NCI-H2196 treated with DMSO at 0.1 percent for 48 hours (cell line): ENCODE results near the gene SLC27A2.
A peak's percentile ranks its signal among the peaks of the same experiment; 100 is the strongest.

Experiments
- DNase-seq: peaks from one replicate; lab custom pipeline; 2025; ENCODE audit not compliant: unreplicated experiment; lab: John Stamatoyannopoulos, UW

SLC27A2 gene

GRCh38 chr15:50190166-50190570 is 8.2 kb downstream of the SLC27A2 start:
- no peak for DNase-seq

- DNase-seq, result no peak
Observed at GRCh38 chr15:50190723-50191122, 8.7 kb downstream of the SLC27A2 start.

- no peak for DNase-seq
Observed at GRCh38 chr15:50192164-50192563, 10.2 kb downstream of the SLC27A2 start.

- no peak for DNase-seq
Observed at GRCh38 chr15:50192926-50193620, 11.1 kb downstream of the SLC27A2 start.

- no peak for DNase-seq
Observed at GRCh38 chr15:50202003-50202402, 20.0 kb downstream of the SLC27A2 start.

- DNase-seq, result no peak
Observed at GRCh38 chr15:50206020-50206419, 24.0 kb downstream of the SLC27A2 start.

GRCh38 chr15:50209809-50210208 is 27.8 kb downstream of the SLC27A2 start:
- no peak for DNase-seq

- DNase-seq, result no peak
Observed at GRCh38 chr15:50210462-50211157, 28.6 kb downstream of the SLC27A2 start.

GRCh38 chr15:50218291-50218690 is 36.3 kb downstream of the SLC27A2 start:
- DNase-seq, result no peak

- no peak for DNase-seq
Observed at GRCh38 chr15:50218691-50219090, 36.7 kb downstream of the SLC27A2 start.

GRCh38 chr15:50219820-50220219 is 37.8 kb downstream of the SLC27A2 start:
- peak; percentile 40 for DNase-seq

- DNase-seq, result no peak
Observed at GRCh38 chr15:50222181-50222580, 40.2 kb downstream of the SLC27A2 start.

GRCh38 chr15:50224606-50225005 is 42.6 kb downstream of the SLC27A2 start:
- DNase-seq, result no peak

GRCh38 chr15:50225057-50225456 is 43.1 kb downstream of the SLC27A2 start:
- DNase-seq, result no peak

- no peak for DNase-seq
Observed at GRCh38 chr15:50225938-50226337, 43.9 kb downstream of the SLC27A2 start.

- DNase-seq, result no peak
Observed at GRCh38 chr15:50227076-50227475, 45.1 kb downstream of the SLC27A2 start.

- no peak for DNase-seq
Observed at GRCh38 chr15:50228866-50229265, 46.9 kb downstream of the SLC27A2 start.

GRCh38 chr15:50229336-50229735 is 47.3 kb downstream of the SLC27A2 start:
- DNase-seq, result no peak

GRCh38 chr15:50231761-50232160 is 49.8 kb downstream of the SLC27A2 start:
- DNase-seq, result no peak

- no peak for DNase-seq
Observed at GRCh38 chr15:50232791-50233190, 50.8 kb downstream of the SLC27A2 start.

GRCh38 chr15:50233192-50233736 is 51.3 kb downstream of the SLC27A2 start:
- no peak for DNase-seq

- no peak for DNase-seq
Observed at GRCh38 chr15:50234764-50235163, 52.8 kb downstream of the SLC27A2 start.
